ENCODE results near the gene TCF7L2.

The TCF7L2 gene

GRCh38 chr10:113000876-113001598 is 51.0 kb downstream of the TCF7L2 start:
- no peak for DNase-seq

DNA sequence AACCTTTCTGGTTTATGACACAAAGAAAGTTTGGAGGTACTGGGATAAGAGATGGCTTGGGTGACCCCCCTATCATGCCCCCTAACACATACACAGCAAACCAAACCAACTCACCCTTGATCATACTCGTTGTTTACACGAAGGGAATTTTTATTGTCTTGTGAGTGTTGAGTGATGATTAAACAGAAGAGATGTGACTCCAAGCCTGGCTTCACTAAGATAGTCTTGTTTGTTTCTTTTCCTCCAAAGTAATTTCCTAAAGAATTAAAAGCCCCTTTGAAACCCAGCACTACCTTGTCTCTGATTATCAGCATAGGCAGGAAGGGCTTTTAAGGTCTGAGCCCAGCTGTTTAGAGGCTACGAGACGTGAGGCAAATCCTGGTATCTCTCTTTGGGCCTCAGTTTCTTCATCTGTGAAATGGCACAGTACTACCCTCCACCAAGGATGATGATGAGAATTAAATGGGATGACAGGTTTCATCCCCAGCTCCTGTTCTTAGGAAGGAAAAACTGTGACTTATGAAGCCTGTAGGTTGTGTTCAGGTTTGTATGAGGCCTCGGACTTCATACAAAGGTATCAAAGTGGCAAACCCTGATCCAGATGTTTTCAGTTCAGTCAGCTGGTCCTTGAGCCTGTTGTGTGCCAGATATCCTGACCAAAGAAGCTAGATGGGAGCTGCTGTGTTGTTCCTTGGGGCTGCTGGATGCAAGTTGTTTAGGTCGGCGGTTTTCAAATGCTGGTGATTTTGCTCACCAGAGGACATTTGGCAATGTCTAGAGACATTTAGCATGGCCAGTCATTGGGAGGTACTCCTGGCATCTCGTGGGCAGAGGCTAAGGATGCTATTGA is 51.8 kb downstream of the TCF7L2 start:
- no peak for DNase-seq

DNA sequence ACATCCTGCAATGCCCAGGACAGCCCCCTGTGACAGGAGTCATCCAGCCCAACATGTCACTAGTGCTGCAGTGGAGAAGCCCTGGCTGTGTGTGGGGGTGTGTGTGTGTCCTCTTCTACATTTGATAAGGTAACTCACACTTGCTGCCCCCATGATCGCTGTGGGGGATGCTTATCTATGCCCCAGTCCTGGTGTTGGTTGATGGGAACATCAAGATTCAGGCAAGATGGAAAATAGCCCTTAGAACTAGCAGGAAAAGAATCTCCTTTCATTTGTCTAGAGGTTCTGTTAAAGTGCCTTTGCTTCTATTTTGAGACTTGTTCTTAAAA is 52.4 kb downstream of the TCF7L2 start:
- DNase-seq = no peak

DNA sequence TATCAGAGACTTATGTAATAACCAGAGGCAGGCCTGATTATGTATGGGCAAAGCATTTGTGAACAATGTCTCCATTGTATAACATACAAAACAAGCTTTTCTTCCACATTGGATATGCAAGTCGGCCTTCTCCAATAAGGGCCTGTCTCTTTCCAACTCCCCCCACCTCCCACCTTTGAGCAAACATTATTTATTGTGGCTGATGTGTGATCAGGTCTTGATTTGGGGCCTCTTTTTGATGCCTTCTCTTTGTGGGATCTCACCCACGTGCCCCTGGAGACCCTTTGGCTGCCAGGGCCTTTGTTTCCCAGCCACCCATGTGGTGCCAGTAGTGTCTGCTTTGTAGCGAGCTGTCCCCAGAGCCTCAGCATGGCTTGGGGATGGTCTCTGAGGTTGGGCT is 53.0 kb downstream of the TCF7L2 start:
- no peak for DNase-seq

- DNase-seq = no peak
Measured at GRCh38 chr10:113004069-113004618, 54.1 kb downstream of the TCF7L2 start.

DNA sequence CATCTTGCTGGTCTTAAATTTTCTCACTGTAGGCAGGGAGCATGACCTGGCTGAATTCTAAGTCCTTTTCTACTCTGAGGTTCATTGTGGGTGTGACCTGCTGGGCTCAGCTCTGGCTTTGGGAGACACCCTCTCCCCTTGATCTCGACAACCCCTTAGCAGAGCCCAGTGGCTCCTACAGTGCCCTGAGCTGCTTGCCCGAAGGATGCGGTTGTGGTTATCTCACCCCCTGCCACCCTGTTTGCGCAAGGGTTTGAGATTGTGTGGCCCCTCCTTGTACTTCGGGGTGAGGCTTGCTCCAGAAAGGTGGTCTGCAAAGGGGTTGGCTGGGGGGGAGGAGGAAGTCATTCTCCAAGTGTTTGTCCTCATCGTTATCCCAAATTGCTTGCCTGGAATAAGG is 55.3 kb downstream of the TCF7L2 start:
- DNase-seq = no peak

- DNase-seq = no peak
Measured at GRCh38 chr10:113006656-113007342, 56.8 kb downstream of the TCF7L2 start.

DNA sequence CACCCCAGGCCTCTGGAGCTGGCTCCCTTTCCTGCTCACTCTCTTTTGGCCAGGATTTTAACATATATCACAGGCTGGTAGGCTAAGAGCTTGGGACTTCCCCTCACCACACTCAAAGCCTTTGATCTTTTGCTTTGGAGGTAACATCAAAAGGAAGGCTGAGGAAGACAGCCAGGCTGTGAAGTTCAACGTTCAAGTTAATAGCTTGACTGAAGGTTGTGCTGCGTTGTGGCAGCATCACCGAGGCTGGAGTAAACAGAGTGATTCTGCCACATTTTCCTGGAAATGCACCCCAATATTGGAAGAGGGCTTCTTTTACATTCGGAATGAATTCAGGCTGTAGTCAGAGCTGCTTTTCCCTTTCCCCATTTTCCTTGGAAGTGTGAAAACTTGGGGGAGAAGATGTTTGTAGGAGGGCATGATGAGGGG is 57.3 kb downstream of the TCF7L2 start:
- DNase-seq = no peak

GRCh38 chr10:113007821-113008220 is 57.8 kb downstream of the TCF7L2 start:
- DNase-seq = no peak

DNA sequence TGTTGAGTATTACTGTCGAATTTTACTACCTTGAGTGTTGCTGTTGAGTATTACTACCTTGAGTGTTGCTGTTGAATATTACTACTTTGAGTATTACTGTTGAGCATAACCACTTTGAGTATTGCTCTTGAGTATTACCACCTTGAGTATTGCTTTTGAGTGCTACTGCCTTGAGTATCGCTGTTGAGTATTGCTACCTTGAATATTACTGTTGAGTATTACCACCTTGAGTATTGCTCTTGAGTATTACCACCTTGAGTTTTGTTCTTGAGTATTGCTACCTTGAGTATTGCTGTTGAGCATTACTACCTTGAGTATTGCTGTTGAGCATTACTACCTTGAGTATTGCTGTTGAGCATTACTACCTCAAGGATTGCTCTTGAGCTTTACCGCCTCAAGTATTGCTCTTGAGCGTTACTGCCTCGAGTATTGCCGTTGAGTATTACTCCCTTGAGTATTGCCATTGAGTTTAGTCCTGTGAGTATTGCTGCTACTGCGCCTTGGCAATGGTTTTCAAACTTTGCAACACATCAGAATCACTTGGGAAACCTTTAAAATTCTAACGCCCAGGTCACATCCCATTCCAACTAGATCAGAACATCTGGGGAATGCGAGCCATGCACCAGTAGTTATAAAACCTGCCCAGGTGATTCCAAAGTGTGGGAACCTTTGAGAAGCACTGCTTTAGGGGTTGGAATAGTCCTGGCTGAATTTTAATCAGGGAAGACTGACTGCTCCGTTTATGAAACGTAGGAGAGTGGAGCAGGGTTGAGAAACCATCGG is 61.7 kb downstream of the TCF7L2 start:
- no peak for DNase-seq

GRCh38 chr10:113015201-113015600 is 65.2 kb downstream of the TCF7L2 start:
- DNase-seq = no peak

DNA sequence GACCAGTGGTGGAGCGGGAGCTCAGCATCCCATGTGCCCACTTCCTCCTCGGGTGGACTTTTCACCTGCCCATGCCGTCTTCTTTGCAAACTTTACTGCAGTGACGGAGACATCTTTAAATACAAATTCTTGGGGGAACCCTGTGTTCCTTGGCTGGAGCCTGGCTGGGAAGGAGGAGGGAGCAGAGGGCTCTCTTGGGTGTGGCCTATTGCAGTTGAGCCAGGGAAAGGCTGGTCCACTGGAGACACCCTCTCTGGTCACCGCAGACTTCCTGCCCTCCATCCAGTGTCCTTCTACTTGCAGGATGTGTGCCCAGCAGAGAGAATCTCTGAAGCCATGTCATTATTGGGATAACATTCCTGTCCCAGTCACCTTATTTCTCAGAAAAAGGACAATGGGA is 67.3 kb downstream of the TCF7L2 start:
- no peak for DNase-seq

DNA sequence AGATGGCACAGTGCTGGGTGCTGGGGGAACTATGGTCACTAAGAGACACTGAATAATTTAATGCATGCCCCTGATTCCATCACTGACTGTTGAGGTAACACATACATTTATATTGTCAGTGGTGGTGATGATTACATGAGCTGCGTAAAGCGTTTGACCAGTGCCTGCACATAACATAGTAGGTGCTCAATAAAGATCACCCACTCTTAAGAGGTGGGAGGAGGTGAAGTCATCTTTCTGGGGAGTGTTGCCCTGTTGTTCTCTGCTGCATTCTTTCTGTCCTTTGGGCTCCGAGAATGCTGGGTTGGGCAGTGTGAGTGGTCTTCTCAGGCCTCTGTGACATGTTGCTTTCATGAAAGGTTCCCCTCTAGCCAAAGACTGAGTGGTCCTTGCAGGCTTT is 68.0 kb downstream of the TCF7L2 start:
- DNase-seq = no peak

DNA sequence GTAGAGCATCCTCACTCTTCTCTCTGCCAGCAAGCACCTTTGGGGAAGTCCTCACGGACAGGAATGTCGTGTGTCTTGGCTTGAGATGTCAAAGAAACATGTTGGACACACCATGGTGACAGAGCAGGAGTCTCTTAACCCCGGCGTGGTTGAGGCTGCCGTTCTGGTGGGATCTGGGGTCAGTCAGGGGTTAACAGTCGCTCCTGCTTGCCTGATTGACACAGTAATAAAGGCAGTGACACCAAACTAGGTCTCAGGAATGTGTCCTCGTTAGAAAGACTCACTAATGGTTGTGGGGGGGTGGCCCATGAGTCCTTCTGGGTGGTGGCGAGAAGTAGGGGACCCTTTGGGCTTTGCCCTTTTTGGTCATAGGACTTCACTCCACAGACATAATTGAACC is 69.0 kb downstream of the TCF7L2 start:
- DNase-seq = no peak

DNA sequence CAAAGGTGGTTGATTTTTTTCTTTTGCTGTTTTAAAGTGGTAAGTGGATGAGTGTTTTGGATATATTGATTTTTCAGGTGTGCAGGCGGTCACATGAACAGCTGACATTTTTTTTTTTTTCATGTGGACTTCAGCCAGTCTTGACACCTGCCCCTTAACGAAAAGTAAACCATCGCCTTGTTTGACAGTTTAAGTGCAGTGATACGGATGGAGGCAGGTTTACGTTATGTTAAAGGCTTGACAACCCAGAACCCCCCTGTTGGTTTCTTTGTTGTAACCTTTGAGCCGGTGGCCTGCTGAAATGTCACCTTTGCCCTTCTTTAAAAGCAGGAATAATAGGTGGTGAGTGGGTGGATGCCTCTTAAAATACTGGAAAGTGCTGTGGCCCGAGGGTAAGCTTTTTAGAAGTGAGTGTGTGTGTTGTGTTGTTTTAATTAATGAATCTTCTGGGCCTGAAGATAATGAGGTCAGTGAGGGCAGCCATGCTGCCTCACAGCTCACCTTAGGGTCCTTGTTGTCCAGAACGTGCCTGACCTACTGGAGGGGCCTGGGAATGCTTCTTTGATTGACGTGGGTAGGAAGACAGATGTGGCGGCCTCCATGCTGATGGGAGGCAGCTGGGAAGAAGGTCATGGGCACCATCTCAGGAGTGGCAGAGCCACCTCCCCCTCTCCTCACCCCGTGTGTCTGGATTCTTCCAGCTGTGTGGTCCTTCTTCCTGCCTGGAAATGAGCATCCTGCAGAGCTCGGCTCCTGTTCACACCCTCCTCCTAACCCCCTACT is 69.8 kb downstream of the TCF7L2 start:
- no peak for DNase-seq

- DNase-seq = no peak
Measured at GRCh38 chr10:113020475-113020753, 70.4 kb downstream of the TCF7L2 start.

DNA sequence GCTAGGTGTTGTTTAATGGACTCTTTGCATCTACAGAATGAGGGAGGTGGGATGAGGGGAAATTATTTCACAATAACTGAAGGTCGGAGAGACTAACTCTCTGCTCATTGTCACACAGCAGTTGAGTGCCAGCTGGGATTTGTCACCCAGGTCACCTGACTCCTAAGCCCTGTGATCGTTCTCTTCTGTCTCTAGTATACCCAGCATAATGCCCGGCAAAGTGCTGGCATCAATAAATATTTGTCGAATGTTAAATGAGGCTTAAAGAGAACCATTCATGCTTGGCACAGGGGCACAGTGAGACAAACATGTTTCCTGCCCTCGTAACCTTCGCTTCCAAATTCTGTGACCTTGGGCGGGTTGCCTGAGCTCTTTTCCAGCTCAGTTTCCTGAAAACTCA is 70.8 kb downstream of the TCF7L2 start:
- no peak for DNase-seq

- DNase-seq = no peak
Measured at GRCh38 chr10:113021268-113022040, 71.4 kb downstream of the TCF7L2 start.

DNA sequence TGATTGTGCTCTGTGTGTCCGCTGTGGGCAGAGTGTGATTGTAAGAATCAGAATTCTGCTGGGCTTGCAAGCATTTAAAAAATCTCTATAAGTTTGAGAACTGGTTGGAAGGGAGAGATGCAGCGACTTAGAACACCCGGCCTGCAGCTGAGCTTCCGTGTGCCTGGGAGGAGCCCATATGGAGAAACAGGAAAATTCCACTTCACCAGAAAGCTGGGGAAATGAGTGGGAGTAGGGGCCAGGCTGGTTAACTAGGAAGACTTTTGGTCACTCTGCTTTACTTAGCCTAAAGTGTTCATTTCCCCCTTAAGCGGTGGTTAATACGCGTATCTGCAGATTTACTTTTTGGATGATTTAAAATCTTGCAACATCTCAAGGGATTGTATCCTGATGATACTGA is 72.2 kb downstream of the TCF7L2 start:
- DNase-seq = no peak

DNA sequence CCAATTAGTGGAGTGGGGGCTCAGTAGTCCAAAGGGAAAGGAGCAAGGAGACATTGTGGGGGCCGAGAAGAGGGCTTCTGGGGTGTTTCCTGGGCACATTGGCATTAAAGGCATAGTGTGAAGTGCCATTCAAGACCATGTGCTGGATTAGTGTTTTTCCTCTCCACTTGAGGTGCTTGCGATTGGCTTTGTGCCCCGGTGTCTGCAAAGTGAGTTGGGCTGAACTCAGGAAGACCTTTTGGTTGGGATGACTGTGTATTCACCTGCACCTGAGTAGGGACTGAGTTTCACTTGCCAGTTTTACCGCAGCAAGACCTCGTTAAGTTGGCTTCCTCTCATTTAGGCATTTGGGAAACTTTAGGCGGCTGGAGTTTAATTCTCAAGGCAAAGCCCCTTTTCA is 73.0 kb downstream of the TCF7L2 start:
- no peak for DNase-seq

DNA sequence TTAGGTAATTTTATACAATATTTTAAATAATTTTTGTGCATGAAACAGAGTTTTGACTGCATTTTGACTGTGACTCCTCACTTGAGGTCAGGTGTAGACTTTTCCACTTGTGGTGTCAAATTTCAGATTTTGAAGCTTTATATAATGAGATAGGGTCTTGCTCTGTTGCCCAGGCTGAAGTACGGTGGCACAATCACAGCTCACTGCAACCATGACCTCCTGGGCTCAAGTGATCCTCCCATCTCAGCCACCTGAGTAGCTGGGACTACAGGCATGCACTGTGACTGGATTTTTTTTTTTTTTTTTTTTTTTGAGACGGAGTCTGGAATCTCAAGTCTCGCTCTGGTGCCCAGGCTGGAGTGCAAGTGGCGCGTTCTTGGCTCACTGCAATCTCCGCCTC is 74.9 kb downstream of the TCF7L2 start:
- DNase-seq = no peak
